Activated CD8-positive, alpha-beta T cell treated with anti-CD3 and anti-CD28 coated beads for 36 hours (primary cell): ENCODE results near the gene NUP210. TPM values are rescaled to one million over a fixed set of nuclear protein-coding genes. Genes with fewer than 3 reads are reported as not detected.
A peak's percentile ranks its signal among the peaks of the same experiment; 100 is the strongest.

Source experiments
- ATAC-seq: fragments of 200-7000 bp; cut with Tn5 transposase; one replicate; pipeline ENCODE4 v1.10.0; 2021; ENCODE audit warnings: mild to moderate bottlenecking, moderate library complexity
- CTCF ChIA-PET: fragments of 350-600 bp; sonication (Branson Sonifier 250); formaldehyde crosslinking; loops from one replicate; lab custom pipeline; 2021; ENCODE audit warnings: antibody characterized with exemption; lab: Charles Lee
- POLR2A ChIA-PET: fragments of 350-600 bp; sonication (Branson Sonifier 250); formaldehyde crosslinking; loops from one replicate; lab custom pipeline; 2021; ENCODE audit warnings: antibody characterized with exemption; lab: Charles Lee
- DNase-seq: peaks from one replicate; pipeline ENCODE4 v3.0.0-alpha.2; 2020
- H3K27ac Mint-ChIP-seq: one replicate; pipeline ENCODE4 v1.8.0; 2021; ENCODE audit warnings: mild to moderate bottlenecking, mixed read lengths
- H3K27me3 Mint-ChIP-seq: one replicate; pipeline ENCODE4 v1.8.0; 2021; ENCODE audit warnings: mixed read lengths
- H3K36me3 Mint-ChIP-seq: one replicate; pipeline ENCODE4 v1.8.0; 2021; ENCODE audit warnings: low read depth, mixed read lengths
- H3K4me1 Mint-ChIP-seq: one replicate; pipeline ENCODE4 v1.8.0; 2021; ENCODE audit warnings: low read depth, mixed read lengths
- H3K4me3 Mint-ChIP-seq: one replicate; pipeline ENCODE4 v1.8.0; 2021; ENCODE audit warnings: mild to moderate bottlenecking, moderate library complexity, mixed read lengths
- H3K9me3 Mint-ChIP-seq: one replicate; pipeline ENCODE4 v1.8.0; 2021; ENCODE audit warnings: mixed read lengths
- CTCF ChIP-seq: fragments of 200-600 bp; IDR thresholded peaks from one replicate; pipeline ENCODE4 v1.8.0; 2022; ENCODE audit warnings: antibody characterized with exemption, mild to moderate bottlenecking
- intact Hi-C: fragments of 100-400 bp; cut with micrococcal nuclease; formaldehyde crosslinking; loops from one replicate; pipeline ENCODE4 v1.10.0; 2022
- total RNA-seq, 2 experiments: library from RNA; stranded (reverse); gene quantifications; one replicate each; pipeline ENCODE4 v1.2.3, GENCODE V29; 2021

The NUP210 gene
- total RNA-seq, 2 experiments from 2014 or later: 142 to 143 TPM

- CTCF ChIA-PET: interaction anchor here (1.5 kb wide), 1 partner anchor 17 kb away, joined by 3 read pairs; no protein-coding TSS in a partner anchor
- peaks cover 57% of the 10 kb centered on the region for H3K36me3 Mint-ChIP-seq
- POLR2A ChIA-PET: interaction anchor here (0.8 to 1.5 kb wide), 6 partner anchors 13 to 88 kb away, joined by 3 to 4 read pairs (median 4); no protein-coding TSS in a partner anchor
- no peaks in the 10 kb centered on the region for H3K4me1 Mint-ChIP-seq
- no peaks in the 10 kb centered on the region for H3K9me3 Mint-ChIP-seq
- DNase-seq (no peak), ATAC-seq (no peak)
- no peak overlapping the region for H3K4me3 Mint-ChIP-seq
- no peak overlapping the region for H3K27ac Mint-ChIP-seq
- intact Hi-C loops: no loop called here
- H3K27me3 Mint-ChIP-seq: no peaks in the 10 kb centered on the region
- TF ChIP-seq CTCF: no peak
Measured at GRCh38 chr3:13365390-13366379, 54.4 kb downstream of the NUP210 start.

GRCh38 chr3:13364602-13365271 is 55.4 kb downstream of the NUP210 start:
- ChIA-PET POLR2A (interaction anchor here (1.0 to 1.5 kb wide), 4 partner anchors 12 to 89 kb away, joined by 3 to 4 read pairs (median 3); no protein-coding TSS in a partner anchor), CTCF (interaction anchor here (1.5 kb wide), 1 partner anchor 16 kb away, joined by 3 read pairs; no protein-coding TSS in a partner anchor)
- H3K27me3 Mint-ChIP-seq: no peaks in the 10 kb centered on the region
- no peaks in the 10 kb centered on the region for H3K9me3 Mint-ChIP-seq
- H3K4me1 Mint-ChIP-seq: no peaks in the 10 kb centered on the region
- H3K4me3 Mint-ChIP-seq: no peak overlapping the region
- no peak for TF ChIP-seq CTCF
- H3K36me3 Mint-ChIP-seq: peaks cover 64% of the 10 kb centered on the region
- no peak overlapping the region for H3K27ac Mint-ChIP-seq
- no peak for DNase-seq
- ATAC-seq: no peak
- intact Hi-C loops: no loop called here

GRCh38 chr3:13362551-13362950 is 57.6 kb downstream of the NUP210 start:
- Mint-ChIP-seq H3K4me3 (no peak overlapping the region), H3K36me3 (peaks cover 57% of the 10 kb centered on the region), H3K27ac (peak overlapping the region; percentile 26), H3K4me1 (no peaks in the 10 kb centered on the region), H3K27me3 (no peaks in the 10 kb centered on the region), H3K9me3 (no peaks in the 10 kb centered on the region)
- POLR2A ChIA-PET: interaction anchor here (0.6 to 1.4 kb wide), 3 partner anchors 13 to 19 kb away, joined by 3 to 5 read pairs (median 5); no protein-coding TSS in a partner anchor
- CTCF ChIA-PET: interaction anchor here (0.8 to 2.8 kb wide), 2 partner anchors 13 to 15 kb away, joined by 3 to 10 read pairs; no protein-coding TSS in a partner anchor
- TF ChIP-seq CTCF: no peak
- DNase-seq (no peak), ATAC-seq (no peak)
- intact Hi-C loops: no loop called here

- no peaks in the 10 kb centered on the region for H3K27me3 Mint-ChIP-seq
- TF ChIP-seq CTCF: no peak
- no peak for DNase-seq
- H3K4me3 Mint-ChIP-seq: no peak overlapping the region
- H3K36me3 Mint-ChIP-seq: peaks cover 65% of the 10 kb centered on the region
- intact Hi-C loops: no loop called here
- no peak for ATAC-seq
- no peaks in the 10 kb centered on the region for H3K4me1 Mint-ChIP-seq
- H3K9me3 Mint-ChIP-seq: no peaks in the 10 kb centered on the region
- ChIA-PET CTCF (interaction anchor here (1.2 kb wide), 1 partner anchor 92 kb away, joined by 3 read pairs; no protein-coding TSS in a partner anchor), POLR2A (interaction anchor here (0.6 to 0.7 kb wide), 2 partner anchors 9 to 73 kb away, joined by 3 read pairs; no protein-coding TSS in a partner anchor)
- H3K27ac Mint-ChIP-seq: no peak overlapping the region
Measured at GRCh38 chr3:13359916-13360315, 60.2 kb downstream of the NUP210 start.
